NCI-H345 treated with DMSO at 0.1 percent for 48 hours (cell line): ENCODE data around the gene EPHA2.
"Not testable (repeated sequence)": the region's sequence is repeated elsewhere in the genome, so short reads cannot be mapped to it uniquely, and the experiment has no call there.

Source experiments
- DNase-seq: peaks from one replicate; lab custom pipeline; 2025; ENCODE audit not compliant: unreplicated experiment; lab: John Stamatoyannopoulos, UW

The EPHA2 gene

DNA sequence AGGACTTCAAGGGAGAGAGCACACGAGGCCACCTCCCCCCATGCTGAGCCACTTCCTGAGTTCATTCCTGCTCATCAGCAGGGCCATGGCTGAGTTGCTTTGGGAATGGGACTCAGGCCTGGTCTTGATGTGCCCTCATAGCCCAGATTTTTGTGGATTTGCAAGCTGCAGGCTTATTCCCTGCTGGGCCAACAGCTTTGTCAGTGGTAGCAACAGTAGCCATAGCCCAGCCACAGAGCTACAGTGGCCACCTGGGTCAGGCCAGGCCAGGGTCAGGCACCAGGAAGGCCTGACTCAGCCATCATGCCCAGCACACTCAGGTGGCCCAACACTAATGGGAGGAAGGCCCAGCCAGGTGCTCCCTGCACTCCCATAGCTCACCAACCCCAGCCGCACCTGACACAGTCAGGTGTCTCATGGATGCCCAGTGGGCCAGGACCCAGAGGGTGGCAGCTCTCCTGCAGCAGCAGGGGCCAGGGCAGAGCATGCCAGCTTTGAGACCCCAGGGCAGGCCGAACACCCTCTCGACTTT, 33.5 kb downstream of the EPHA2 start:
- no peak for DNase-seq

DNA sequence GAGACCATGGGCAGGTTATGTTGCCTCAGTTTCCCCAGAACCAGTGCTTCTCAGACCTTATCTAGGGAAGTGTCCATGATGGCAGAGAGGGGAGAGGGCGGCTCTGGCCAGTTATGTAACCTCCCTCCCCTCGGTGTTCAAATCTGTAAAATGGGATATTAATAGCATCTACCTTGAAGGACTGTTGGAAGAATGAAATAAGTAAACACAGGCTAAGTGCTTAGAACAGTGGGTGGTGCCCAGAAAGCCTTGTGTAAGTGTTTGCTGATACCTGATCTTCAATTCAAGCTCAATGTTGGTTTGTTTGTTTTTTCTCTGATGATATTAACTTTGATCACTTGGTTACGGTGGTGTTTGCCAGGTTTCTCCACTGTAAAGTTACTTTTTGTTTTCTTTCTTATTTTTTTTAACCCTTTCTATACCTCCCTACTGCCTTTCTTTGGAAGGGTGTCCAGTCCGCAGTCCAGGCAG, 34.9 kb downstream of the EPHA2 start:
- DNase-seq: peak; percentile 82

DNA sequence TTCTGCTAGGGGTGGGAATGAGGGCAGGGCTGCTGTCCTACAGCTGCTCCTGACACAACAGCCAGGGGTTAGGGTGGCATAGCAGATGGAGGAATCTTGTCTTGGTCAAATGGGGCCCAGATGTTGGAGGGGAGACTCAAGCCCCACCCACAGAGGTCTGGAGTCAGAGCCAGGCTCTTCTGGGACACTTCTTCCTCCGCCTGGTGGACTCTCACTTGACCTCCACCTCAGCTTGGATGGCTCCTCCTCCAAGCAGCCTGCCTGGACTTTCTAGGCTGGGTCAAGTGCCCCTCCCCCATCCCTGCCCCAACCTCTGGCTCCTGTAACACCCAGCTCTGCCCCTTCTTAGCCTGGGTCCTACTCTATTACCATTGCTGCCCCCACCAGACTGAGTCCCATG, 35.5 kb downstream of the EPHA2 start:
- no peak for DNase-seq

DNA sequence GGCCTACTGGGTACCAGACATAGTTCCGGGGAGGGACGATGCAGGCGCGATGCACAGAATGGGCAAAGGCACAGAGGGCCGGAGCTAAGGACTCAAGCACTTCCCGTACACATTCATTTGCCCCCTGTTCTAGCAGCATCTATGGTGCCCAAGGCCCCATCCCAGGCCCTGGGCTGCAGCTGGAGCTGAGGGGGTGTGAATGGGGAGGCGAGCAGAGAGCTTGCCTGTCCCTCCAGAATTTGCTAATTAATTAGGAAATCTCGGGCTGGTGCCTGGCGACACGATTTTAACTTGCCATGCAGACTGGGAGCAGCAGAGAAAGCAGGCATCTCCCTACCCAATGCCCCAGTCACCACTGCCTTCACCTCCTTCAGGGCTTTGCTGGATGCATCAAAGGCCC, 35.9 kb downstream of the EPHA2 start:
- DNase-seq: no peak

DNA sequence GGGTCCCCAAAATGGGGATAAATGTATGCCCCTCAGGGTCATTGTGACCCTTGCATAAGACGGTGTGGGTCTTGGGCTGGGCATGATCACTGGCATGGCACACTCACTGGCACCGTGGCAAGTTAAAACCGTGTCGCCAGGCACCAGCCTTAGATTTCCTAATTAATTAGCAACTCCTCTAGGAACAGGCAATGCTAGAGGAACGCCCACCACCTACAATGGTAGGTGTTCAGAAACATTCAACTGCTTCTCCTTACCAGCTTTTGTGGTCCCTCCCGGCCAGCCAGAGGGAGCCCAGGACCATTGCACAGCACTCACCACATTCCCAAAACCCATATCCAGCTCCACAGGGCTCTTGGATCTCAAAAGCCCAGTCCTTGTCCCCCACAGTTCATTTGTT, 36.4 kb downstream of the EPHA2 start:
- no peak for DNase-seq

DNA sequence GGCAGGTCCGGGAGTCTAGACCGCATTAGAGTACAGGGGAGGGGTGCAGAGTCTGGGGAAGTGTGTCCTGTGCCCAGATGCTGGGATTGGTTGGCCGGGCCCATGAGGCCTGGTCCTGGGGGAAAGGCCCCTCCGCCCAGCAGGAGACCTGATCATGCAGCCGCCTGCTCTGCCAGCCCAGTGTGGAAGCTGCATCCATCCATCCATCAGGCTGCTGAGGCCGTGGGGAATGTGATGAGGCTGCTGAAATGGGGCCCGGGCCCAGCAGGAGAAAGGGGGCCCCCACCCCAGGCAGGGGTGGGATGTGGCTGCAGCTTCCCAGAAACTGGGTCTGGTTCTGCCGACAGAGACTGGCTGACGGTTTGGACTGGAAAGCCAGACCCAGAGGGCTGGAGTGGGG, 37.2 kb downstream of the EPHA2 start:
- no peak for DNase-seq

DNA sequence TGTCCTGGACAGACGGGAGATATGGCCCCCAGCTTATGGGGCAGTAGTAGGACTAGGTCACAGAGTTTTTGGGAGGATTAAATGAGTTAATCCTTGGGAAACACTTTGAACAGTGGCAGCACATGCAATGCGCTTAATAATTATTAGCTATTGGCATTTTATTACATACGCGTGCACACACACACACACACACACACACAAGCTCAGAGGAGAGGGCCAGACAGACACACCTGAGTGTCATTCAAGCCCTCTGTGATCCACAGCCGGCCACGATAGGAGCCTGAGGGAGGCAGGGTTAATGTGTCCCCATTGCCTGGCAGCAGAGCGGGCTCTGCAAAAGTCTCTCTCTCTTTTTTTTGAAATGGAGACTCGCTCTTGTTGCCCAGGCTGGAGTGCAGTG, 37.9 kb downstream of the EPHA2 start:
- no peak for DNase-seq

DNA sequence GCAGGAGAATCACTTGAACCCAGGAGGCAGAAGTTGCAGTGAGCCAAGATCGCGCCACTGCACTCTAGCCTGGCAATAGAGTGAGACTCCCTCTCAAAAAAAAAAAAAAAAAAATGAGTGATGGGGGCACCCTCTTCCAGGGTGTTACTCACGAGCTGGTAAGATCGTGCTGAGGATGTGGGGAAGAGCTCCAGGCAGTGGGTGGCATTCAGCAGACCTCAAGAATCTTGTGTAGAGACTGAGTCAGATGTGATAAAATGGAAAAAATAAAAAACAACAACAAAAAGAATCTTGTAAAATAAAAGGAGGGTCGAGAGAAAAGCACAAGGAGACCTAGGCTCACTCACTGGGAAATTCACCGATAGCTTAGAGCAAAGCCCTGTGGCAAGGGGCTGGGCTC, 38.5 kb downstream of the EPHA2 start:
- no peak for DNase-seq

DNA sequence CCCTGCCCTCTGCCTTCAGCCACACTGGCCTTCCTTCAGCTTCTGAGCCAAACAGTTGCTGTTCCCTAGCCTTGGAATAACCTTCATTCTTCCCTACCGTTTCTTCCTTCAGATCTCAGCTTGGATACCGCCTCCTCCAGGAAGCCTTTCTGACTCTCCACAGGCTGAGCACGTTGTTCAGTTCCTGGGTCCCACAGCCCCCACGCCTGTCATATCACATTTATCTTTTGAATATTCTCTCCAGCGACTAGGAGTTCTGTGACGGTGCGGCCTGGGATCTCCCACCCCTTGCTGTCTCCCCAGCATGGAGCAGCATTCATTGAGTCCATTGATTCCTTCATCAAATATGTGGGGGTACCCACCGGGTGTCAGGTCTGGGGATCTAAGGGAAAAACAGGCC, 39.2 kb downstream of the EPHA2 start:
- DNase-seq: no peak

DNA sequence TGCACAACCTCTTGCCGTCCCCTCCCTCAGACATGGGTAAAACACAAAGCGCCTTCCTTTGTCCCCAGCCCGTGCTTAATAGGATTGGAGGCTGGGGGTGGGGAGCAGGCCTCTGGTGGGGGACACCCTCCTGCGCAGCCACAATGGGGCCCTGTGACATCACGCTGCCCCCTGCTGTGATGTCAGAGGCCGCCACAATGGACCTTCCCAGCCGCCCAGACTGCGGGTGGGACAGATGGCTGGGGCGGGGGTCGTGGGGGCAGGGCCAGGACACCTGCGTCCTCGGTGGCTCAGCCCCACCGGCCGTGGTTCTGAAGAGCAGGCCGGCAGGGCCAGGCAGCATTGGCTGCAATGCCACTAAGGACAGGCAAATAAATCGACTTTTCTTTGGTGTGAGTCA, 39.9 kb downstream of the EPHA2 start:
- no peak for DNase-seq

DNA sequence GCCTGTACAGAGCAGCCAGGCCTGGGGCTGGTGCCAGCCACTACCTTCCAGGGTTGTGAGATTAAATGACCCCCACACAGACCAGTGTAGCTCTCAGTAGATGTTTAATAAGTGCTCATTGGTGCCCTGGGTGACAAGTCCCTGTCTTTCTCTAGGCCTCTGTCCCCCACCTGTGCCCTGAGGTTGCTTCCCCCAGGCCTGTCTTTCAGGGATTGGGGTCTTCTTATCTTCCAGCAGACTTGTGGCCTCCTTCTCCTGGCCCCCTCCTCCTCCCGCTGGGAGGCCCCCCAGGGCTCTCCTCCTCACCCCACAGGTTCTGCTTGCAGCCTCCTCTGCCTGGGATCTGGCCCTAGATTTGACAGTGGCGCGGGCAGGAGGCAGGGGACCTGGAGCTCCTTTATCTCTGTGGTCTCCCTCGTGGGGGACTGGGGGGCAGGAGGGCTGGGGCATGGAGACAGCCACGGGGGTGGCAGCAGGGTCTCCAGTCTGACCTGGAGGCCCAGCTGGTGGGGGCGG, 40.3 kb downstream of the EPHA2 start:
- no peak for DNase-seq

DNA sequence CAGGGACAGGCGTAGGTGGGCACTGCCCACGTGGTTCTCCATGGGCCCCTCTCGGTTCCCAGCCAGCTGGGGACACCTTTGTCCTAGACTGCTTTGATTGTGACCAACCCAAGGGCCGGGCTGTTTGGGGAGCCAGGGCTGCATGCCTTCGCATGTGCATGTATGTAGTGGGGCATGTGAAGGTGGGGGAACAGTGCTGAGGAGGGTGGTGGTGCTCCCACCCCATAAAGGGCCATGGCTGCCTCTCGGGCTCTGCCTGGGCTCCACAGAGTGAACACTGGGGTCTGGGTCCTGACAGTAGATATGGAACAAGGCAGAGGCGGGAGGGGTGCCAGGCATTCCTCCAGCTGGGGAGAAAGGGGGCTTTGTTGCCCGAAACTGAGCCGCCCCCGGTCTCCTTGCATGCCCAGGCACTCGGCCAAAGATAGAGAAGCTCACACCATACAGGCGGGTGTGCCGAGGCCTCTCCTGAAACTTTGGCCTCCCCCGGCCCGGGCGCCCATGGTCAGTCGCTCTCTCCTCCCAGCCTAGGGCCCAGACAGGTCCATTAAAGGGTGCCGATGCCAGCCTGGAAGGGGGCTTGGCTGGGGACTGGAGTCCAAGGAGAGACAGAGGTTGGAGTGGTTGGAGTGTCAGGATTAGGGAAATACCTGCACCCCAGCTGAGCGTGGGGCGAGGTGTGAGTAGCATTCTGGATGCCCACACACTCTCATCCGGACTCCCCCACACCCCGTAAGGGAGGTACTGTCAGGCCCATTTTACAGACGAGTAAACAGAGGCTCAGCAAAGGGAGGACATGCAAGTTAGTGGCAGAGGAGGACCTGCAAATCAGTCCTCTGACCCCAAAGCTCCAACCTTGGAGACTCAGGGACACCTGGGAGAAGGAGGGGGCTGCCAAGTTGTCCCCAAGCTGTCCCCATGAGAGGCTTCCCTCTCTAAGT, 41.1 kb downstream of the EPHA2 start:
- DNase-seq: no peak

DNA sequence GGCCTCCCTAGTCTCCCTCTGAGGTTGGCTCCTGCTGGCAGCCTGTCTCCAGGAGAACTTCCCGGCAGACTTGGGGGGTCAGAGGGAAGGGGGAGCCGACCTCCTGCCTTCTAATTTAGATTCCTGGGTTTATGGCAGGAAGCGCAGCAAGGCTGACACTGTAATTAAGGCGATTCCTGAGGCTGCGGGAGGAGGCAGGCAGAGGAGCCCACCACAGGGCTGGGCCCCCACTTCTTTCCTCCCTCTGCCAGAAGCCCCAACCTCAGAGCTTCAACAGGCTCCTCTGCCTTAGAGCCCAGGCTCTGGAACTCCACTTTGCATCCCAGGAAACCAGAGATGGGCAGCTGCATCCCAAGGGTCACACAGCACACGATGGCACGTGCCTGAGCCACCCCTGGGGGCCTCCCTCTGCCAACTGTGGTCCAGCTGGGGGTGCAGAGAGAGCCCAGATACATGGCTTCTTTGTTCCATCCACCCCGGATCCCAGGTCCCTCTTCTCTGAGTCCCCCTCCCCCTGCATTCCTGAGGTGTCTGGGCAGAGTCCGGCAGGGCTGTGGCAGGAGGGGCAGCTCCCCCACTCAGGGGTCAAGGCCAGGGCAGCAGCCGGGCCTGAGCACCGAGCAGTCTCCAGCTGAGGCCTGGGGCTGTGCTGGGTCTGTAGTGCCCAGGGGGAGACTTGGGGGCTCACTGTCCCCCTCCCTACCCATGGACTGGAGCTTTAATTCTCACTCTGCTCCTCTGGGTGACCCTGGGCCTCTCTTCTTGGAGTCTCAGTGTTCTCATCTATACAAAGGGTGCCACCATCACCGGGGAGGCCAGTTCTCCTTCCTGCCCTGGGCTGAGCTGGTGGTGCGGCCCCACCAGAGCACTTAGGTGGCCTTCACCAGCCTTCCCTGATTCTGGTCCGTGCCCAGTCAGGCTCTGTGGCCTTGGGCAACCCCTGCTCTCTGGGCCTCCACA, 43.0 kb downstream of the EPHA2 start:
- DNase-seq: no peak

DNA sequence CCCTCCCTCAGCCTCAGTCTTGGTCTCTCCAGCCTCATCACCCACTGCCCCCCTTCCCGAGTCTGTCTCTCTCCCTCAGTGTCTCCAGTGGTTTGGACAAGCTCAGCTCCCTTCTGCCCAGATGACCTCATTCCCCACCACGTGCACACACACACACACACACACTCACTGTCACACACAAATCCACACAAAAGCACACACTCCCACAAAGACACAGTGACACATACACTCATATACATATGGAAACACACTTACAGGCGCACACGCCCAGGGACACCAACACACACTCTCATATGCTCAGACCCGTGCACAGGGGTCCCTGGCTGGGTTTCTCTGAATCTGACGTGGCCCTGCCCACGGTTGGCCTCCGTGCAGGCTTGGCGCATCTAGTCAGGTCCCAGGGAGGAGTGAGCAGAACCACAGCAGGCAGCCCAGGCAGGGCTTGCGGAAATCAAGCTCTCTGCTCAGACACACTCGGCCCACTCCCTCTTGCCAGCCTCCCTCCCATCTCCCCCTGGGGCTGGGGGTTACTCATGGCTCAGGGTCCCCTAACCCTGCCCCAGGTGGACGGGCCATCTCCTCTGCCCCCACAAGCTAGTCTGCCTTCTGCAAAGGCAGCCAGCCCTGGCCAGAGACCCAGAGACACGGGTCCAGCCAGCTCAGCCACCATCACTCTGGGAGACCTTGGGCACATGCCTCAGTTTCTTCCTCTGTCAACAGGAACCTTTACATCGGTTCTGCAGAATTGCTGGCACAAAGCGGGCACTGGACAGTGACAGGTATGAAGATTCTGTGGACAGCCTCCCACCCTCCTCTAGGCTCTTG, 43.9 kb downstream of the EPHA2 start:
- no peak for DNase-seq

DNA sequence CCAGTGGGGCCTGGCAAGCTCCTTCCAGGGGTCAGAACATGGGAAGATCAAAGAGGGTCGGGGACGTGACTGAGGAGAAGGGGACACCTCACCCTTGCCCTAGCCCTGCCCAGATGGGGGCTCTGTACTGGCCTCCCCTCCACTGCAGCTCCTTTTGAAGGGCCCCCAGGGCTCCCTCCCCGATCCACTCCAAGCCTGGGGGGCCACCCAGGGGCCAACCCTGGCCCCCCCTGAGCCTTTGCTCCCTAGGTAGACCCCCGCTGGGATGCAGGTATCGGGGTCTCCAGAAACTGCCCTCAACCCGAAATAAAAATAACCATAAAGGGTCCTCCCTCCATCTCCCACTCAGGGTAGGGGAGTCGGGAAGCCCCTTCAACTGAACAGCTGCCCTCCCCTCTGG, 45.0 kb downstream of the EPHA2 start:
- DNase-seq: no peak

DNA sequence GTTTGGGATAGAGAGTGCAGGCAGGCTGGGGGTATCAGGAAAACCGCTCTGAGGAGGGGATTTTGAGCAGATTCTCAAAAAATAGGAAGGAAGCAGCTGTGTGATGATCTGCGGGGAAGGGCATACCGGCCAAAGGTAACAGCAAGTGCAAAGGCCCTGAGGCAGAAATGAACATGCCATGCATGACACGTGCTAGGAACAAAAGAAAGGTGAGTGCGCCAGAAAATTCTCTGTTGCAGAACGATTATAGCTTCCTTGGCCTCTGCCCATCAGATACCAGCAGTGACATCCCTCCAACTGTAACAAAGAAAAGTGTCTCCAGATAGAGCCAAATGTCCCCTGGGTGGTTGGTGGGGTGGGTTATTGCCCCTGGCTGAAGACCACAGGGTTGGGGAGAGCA, 45.4 kb downstream of the EPHA2 start:
- no peak for DNase-seq

DNA sequence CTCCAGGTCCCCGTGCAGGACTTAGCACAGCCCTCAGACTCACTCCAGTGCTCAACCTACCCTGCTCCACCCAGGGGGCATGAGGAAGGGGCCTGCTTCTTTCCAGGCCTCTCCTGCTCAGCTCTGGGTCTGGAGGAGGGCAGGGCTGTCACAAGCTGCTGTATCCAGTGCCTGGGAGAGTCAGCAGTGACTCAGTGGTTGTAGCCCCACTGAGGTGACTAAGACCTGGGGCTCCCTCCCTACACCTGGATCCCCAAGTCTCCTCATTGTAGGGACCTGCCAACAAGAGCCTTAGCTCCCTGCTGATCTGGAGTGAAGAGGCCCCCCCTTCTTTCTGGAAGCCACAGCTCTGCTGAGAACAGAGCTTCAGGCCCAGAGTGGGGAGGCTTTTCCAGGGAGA, 46.3 kb downstream of the EPHA2 start:
- DNase-seq: no peak

DNA sequence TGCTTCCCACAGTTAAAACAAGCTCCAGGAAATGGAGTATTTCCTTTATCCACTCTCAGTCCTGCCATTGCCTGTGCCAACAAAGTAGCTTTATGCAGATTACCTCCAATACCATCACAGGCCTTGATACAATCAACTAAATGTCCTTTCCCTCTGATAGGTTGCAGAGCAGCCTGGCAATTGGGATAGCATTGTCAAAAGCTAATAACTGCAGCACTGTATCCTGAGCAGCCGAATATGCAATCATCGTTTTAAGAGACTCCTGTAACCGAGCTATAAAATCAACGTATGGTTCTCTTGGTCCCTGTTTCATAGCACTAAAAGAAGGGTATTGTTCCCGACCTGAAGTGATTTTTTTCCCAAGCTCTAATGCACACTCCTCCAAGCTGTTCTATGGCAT, 48.8 kb downstream of the EPHA2 start:
- DNase-seq: not testable (repeated sequence)

DNA sequence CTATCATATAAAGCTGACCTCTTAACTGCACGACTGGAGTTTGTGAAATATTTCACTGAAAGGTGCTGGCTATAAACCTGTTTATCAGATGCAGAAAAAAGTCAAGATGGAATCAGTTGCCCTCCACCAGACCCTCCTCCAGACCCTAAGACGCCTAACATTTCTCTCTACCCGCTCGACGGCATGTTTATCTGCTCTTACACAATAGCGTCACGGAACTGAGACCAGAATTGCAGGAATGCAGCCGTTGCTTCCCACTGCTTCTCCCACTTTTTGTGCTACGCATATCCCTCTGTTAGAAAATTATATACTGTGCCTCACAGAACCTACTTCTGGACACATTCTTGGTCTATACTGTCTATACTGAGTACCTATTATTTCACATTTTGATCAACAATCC, 54.2 kb downstream of the EPHA2 start:
- DNase-seq: no peak

DNA sequence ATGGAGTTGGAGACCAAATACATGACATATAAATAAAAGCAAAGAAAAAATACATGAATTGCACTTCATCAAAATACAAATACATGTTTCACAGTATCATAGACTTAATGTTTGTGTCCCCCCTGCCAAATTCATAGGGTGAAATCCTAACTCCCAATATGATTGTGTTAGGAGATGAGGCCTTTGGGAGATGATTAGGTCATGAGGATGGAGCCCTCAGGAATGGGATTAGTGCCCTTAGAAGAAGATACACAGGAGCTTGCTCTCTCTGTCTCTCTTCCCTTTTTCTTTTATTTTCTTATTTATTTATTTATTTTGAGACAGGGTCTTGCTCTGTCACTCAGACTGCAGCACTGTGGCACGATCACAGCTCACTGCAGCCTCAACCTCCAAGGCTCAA, 56.5 kb downstream of the EPHA2 start:
- no peak for DNase-seq
